ENCODE results near the gene PLA2G2F.

Gene PLA2G2F

DNA sequence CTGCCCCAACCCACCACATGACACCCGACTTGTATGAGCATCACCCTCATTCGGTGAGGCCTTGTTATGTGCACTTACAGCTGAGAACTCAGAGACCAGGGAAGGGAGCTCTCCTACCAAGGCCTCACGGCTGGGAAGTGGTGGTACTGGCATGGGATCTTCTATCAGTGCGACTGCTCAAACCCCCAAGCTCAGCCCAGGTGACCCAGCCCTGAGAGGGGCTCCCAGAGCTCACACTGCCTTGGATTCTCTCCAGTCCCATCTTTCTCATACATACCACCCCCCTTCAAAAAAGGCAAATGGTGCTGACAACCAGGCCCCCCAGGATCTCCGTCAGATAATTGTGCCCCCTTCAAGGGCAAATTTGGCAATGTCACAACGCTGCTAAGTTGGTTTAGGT lies 777 bp upstream of the PLA2G2F start:
- TF ChIP-seq FOXP2 (optimal IDR thresholded peaks at IDR 0.05; ENCODE audit: borderline replicate concordance, extremely low read depth, extremely low read length, insufficient read depth), result no peak
- TF ChIP-seq, protein P1, sequence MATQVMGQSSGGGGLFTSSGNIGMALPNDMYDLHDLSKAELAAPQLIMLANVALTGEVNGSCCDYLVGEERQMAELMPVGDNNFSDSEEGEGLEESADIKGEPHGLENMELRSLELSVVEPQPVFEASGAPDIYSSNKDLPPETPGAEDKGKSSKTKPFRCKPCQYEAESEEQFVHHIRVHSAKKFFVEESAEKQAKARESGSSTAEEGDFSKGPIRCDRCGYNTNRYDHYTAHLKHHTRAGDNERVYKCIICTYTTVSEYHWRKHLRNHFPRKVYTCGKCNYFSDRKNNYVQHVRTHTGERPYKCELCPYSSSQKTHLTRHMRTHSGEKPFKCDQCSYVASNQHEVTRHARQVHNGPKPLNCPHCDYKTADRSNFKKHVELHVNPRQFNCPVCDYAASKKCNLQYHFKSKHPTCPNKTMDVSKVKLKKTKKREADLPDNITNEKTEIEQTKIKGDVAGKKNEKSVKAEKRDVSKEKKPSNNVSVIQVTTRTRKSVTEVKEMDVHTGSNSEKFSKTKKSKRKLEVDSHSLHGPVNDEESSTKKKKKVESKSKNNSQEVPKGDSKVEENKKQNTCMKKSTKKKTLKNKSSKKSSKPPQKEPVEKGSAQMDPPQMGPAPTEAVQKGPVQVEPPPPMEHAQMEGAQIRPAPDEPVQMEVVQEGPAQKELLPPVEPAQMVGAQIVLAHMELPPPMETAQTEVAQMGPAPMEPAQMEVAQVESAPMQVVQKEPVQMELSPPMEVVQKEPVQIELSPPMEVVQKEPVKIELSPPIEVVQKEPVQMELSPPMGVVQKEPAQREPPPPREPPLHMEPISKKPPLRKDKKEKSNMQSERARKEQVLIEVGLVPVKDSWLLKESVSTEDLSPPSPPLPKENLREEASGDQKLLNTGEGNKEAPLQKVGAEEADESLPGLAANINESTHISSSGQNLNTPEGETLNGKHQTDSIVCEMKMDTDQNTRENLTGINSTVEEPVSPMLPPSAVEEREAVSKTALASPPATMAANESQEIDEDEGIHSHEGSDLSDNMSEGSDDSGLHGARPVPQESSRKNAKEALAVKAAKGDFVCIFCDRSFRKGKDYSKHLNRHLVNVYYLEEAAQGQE (IDR thresholded peaks at IDR 0.05; ENCODE audit: insufficient read depth in 1 of 2, low read depth in 2 of 2, low read length in 2 of 2), result no peak

DNA sequence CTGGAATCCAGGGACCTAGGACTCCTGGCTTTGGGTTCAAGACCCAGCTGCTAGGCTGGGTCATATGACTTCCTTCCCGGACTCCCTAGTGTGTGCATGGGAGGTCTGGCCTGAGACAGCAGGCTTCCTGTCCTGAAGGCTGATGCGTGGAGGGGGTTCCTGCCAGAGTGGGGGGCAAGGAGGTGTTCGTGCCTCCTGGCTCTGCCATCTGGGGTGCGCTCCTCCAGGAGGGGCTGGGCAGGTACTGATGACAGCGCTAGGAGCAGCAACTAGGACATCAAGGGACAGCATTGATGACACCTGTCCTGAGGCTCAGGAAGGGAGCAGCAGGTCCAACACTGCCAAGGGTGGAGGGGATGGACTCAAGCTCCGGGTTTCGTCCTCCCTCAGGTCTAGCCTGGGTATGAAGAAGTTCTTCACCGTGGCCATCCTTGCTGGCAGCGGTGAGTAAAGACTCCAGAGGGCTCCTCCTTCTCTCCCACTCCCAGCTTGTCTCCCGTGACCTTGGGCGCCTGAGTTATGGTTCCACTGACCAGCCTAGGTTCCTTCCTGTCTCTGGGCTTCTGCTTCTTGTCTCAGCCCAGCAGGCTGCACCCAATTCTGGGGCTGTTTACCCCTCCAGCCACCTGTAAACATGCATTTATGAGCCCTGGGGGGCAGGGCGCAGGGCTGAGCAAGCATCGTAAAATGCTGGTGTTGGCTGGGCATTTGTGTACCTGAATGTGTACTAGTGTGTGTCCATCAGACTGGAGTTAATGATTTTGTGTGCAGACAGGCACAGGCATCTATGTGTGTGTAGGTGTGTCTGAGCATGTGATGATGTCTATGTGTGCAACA lies 871 bp downstream of the PLA2G2F start:
- TF ChIP-seq FOXP2 (optimal IDR thresholded peaks at IDR 0.05; ENCODE audit: borderline replicate concordance, extremely low read depth, extremely low read length, insufficient read depth) (no peak), POLR2AphosphoS5 (IDR thresholded peaks at IDR 0.05; ENCODE audit: low read depth, low read length) (no peak), SIN3A (IDR thresholded peaks at IDR 0.05; ENCODE audit: borderline replicate concordance, insufficient read depth, low read length) (no peak), TAF1 (IDR thresholded peaks at IDR 0.05; ENCODE audit: borderline replicate concordance, insufficient read depth, low read length) (no peak)
- TF ChIP-seq, protein P1 (IDR thresholded peaks at IDR 0.05; ENCODE audit: insufficient read depth in 1 of 2, low read depth in 2 of 2, low read length in 2 of 2), result no peak

DNA sequence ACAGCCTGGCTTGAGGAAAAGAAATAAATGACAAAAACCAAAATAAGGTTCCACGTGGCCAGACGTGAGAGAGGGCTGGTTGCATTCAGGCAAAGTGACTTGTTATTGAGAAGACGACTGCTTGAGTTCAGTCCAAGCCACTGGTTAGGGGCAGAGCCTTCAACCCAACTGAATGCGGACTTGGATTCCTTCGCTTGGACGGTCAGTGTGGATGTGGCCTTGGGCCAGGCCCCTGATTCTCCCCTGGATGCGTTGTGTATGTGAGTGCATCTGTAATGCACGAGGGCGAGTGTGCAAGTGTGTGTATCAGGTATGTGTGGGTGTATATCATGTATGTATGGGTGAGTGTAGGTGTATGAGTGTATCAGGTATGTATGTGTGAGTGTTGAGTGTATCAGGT lies 1.9 kb downstream of the PLA2G2F start:
- TF ChIP-seq TAF1 (IDR thresholded peaks at IDR 0.05; ENCODE audit: borderline replicate concordance, insufficient read depth, low read length) (no peak), POLR2AphosphoS5 (IDR thresholded peaks at IDR 0.05; ENCODE audit: low read depth, low read length) (no peak), FOXP2 (optimal IDR thresholded peaks at IDR 0.05; ENCODE audit: borderline replicate concordance, extremely low read depth, extremely low read length, insufficient read depth) (no peak), SIN3A (IDR thresholded peaks at IDR 0.05; ENCODE audit: borderline replicate concordance, insufficient read depth, low read length) (no peak)
- TF ChIP-seq, protein P1 (IDR thresholded peaks at IDR 0.05; ENCODE audit: insufficient read depth in 1 of 2, low read depth in 2 of 2, low read length in 2 of 2), result no peak

DNA sequence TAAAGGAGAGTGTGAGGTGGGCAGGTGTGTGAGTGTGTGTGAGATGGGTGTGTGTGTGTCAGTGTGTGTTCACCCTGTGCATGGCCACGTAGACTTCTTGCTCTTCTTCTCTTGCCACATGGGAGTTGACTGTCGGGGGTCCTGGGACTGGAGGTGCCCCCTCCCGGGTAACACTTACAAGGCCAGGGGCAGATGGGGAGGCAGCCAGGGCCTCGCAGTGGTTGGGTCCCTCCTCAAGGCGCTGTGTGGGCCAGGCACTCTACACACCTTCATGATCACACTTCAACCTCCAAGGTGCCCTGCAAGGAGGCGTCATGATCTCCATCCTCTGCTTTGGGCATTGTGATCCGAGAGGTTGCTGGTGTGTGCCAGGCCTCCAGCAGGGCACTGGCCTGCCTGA lies 2.3 kb downstream of the PLA2G2F start:
- TF ChIP-seq POLR2AphosphoS5 (IDR thresholded peaks at IDR 0.05; ENCODE audit: low read depth, low read length), result no peak
- no peak for TF ChIP-seq TAF1 (IDR thresholded peaks at IDR 0.05; ENCODE audit: borderline replicate concordance, insufficient read depth, low read length)
- TF ChIP-seq, protein P1 (IDR thresholded peaks at IDR 0.05; ENCODE audit: insufficient read depth in 1 of 2, low read depth in 2 of 2, low read length in 2 of 2), result no peak
- TF ChIP-seq SIN3A (IDR thresholded peaks at IDR 0.05; ENCODE audit: borderline replicate concordance, insufficient read depth, low read length), result no peak
- TF ChIP-seq FOXP2 (optimal IDR thresholded peaks at IDR 0.05; ENCODE audit: borderline replicate concordance, extremely low read depth, extremely low read length, insufficient read depth), result no peak

Data from PFSK-1 (cell line).